ENCODE data around the gene MEX3B.

MEX3B gene

GRCh38 chr15:82045892-82046665, at the start of gene MEX3B:
Gene MEX3B (minus strand): TSS chr15:82046018. CDS start chr15:82045705, 313 bp downstream.
- DNase-seq (ENCODE audit: low spot score): peak; percentile 99

GRCh38 chr15:82093774-82094211, 48.0 kb upstream of the MEX3B start:
- DNase-seq (ENCODE audit: low spot score): no peak

GRCh38 chr15:82093325-82093724, 47.5 kb upstream of the MEX3B start:
- no peak for DNase-seq (ENCODE audit: low spot score)

GRCh38 chr15:82091636-82092140, 45.9 kb upstream of the MEX3B start:
- no peak for DNase-seq (ENCODE audit: low spot score)

GRCh38 chr15:82086243-82086995, 40.6 kb upstream of the MEX3B start:
- no peak for DNase-seq (ENCODE audit: low spot score)

- DNase-seq (ENCODE audit: low spot score): no peak
These were observed 36.3 kb upstream of the MEX3B start for GRCh38 chr15:82081914-82082762.

- DNase-seq (ENCODE audit: low spot score): no peak
These were observed 35.0 kb upstream of the MEX3B start for GRCh38 chr15:82080774-82081173.

- no peak for DNase-seq (ENCODE audit: low spot score)
These were observed 33.9 kb upstream of the MEX3B start for GRCh38 chr15:82079736-82080135.

GRCh38 chr15:82074610-82075009, 28.8 kb upstream of the MEX3B start:
- DNase-seq (ENCODE audit: low spot score): no peak

- no peak for DNase-seq (ENCODE audit: low spot score)
These were observed 27.2 kb upstream of the MEX3B start for GRCh38 chr15:82072926-82073537.

- DNase-seq (ENCODE audit: low spot score): no peak
These were observed 20.6 kb upstream of the MEX3B start for GRCh38 chr15:82066455-82066854.

GRCh38 chr15:82064824-82065223, 19.0 kb upstream of the MEX3B start:
- no peak for DNase-seq (ENCODE audit: low spot score)

- no peak for DNase-seq (ENCODE audit: low spot score)
These were observed 16.9 kb upstream of the MEX3B start for GRCh38 chr15:82062479-82063454.

GRCh38 chr15:82060817-82061216, 15.0 kb upstream of the MEX3B start:
- DNase-seq (ENCODE audit: low spot score): no peak

- DNase-seq (ENCODE audit: low spot score): no peak
These were observed 12.8 kb upstream of the MEX3B start for GRCh38 chr15:82058517-82059204.

- no peak for DNase-seq (ENCODE audit: low spot score)
These were observed 12.2 kb upstream of the MEX3B start for GRCh38 chr15:82058026-82058425.

- no peak for DNase-seq (ENCODE audit: low spot score)
These were observed 11.4 kb upstream of the MEX3B start for GRCh38 chr15:82056958-82057823.

- DNase-seq (ENCODE audit: low spot score): no peak
These were observed 6.9 kb upstream of the MEX3B start for GRCh38 chr15:82052751-82053150.

- DNase-seq (ENCODE audit: low spot score): peak; percentile 51
These were observed 5.8 kb upstream of the MEX3B start for GRCh38 chr15:82051664-82052063.

Measured in Ammon's horn (tissue), 1 donor.